ENCODE results near the gene DNAJB7.
"Not testable (repeated sequence)": the region's sequence is repeated elsewhere in the genome, so short reads cannot be mapped to it uniquely, and the experiment has no call there.

The DNAJB7 gene

GRCh38 chr22:40834619-40835018 is 27.3 kb downstream of the DNAJB7 start:
- H4K8ac ChIP-seq (ENCODE audit: low read depth, low read length): no peak overlapping the region
- no peak overlapping the region for H4K12ac ChIP-seq (ENCODE audit: low read depth, low read length)
- H3K27ac ChIP-seq (ENCODE audit: low read depth, low read length): no peak overlapping the region
- H4K91ac ChIP-seq (ENCODE audit: low read depth, low read length): no peak overlapping the region
- H3K9me3 ChIP-seq (ENCODE audit: insufficient read depth, low read depth, low read length): no peaks in the 10 kb centered on the region
- H3K4ac ChIP-seq (ENCODE audit: low read depth, low read length): no peak overlapping the region
- DNase-seq: no peak
- H3K27me3 ChIP-seq (ENCODE audit: insufficient read depth, low read length): no peaks in the 10 kb centered on the region
- peaks cover 27 to 43% of the 10 kb centered on the region in 2 experiments for H3K36me3 ChIP-seq (ENCODE audit: control insufficient read depth in 1 of 2, insufficient read depth in 2 of 2, low read length in 2 of 2)
- no peak overlapping the region for H3K9ac ChIP-seq (ENCODE audit: low read length)
- no peak overlapping the region for H3K23ac ChIP-seq (ENCODE audit: low read length)
- no peak overlapping the region for H3K18ac ChIP-seq (ENCODE audit: low read length)
- H2BK12ac ChIP-seq (ENCODE audit: low read length): no peak overlapping the region
- no peak overlapping the region for H3K4me3 ChIP-seq (ENCODE audit: low read depth, low read length)
- H3K4me2 ChIP-seq (ENCODE audit: low read length): no peak overlapping the region
- H3K14ac ChIP-seq (ENCODE audit: low read length): no peak overlapping the region
- no peak overlapping the region for H2BK5ac ChIP-seq (ENCODE audit: low read depth, low read length, poor library complexity)
- H3K4me1 ChIP-seq (ENCODE audit: control insufficient read depth in 1 of 2, insufficient read depth in 2 of 2, low read length in 2 of 2): no peaks in the 10 kb centered on the region
- H2AFZ ChIP-seq (ENCODE audit: insufficient read depth, low read length, poor library complexity): no peak overlapping the region
- H2AK5ac ChIP-seq (ENCODE audit: low read length): no peak overlapping the region
- no peak overlapping the region for H2BK120ac ChIP-seq (ENCODE audit: insufficient read depth, low read length, poor library complexity)
- H3K79me1 ChIP-seq (ENCODE audit: low read length): no peaks in the 10 kb centered on the region
- H3K79me2 ChIP-seq (ENCODE audit: control insufficient read depth, insufficient read depth, low read length, poor library complexity): no peaks in the 10 kb centered on the region
- WGBS (ENCODE audit: extremely low coverage, insufficient coverage, insufficient read length): no CpG with 5 or more reads among the region's 3 CpGs

GRCh38 chr22:40829131-40829530 is 32.8 kb downstream of the DNAJB7 start:
- Histone ChIP-seq H4K8ac (ENCODE audit: low read depth, low read length) (no peak overlapping the region), H2BK12ac (ENCODE audit: low read length) (no peak overlapping the region)

GRCh38 chr22:40826984-40827741 is 34.8 kb downstream of the DNAJB7 start:
- no CpG with 5 or more reads among the region's 7 CpGs for WGBS (ENCODE audit: extremely low coverage, insufficient coverage, insufficient read length)
- H3K4ac ChIP-seq (ENCODE audit: low read depth, low read length): no peak overlapping the region

More at GRCh38 chr22:40829131-40829530, 32.8 kb downstream of the DNAJB7 start:
- Histone ChIP-seq H4K91ac (ENCODE audit: low read depth, low read length) (no peak overlapping the region), H3K4ac (ENCODE audit: low read depth, low read length) (no peak overlapping the region), H3K79me2 (ENCODE audit: control insufficient read depth, insufficient read depth, low read length, poor library complexity) (no peaks in the 10 kb centered on the region), H3K4me1 (ENCODE audit: control insufficient read depth in 1 of 2, insufficient read depth in 2 of 2, low read length in 2 of 2) (no peaks in the 10 kb centered on the region), H3K27me3 (ENCODE audit: insufficient read depth, low read length) (no peaks in the 10 kb centered on the region), H3K27ac (ENCODE audit: low read depth, low read length) (no peak overlapping the region), H3K36me3 (ENCODE audit: control insufficient read depth in 1 of 2, insufficient read depth in 2 of 2, low read length in 2 of 2) (peaks cover 17 to 21% of the 10 kb centered on the region in 2 experiments), H3K79me1 (ENCODE audit: low read length) (no peaks in the 10 kb centered on the region), H3K14ac (ENCODE audit: low read length) (no peak overlapping the region), H2BK120ac (ENCODE audit: insufficient read depth, low read length, poor library complexity) (no peak overlapping the region), H3K18ac (ENCODE audit: low read length) (no peak overlapping the region), H2BK5ac (ENCODE audit: low read depth, low read length, poor library complexity) (no peak overlapping the region), H3K4me3 (ENCODE audit: low read depth, low read length) (no peak overlapping the region), H2AK5ac (ENCODE audit: low read length) (no peak overlapping the region), H4K12ac (ENCODE audit: low read depth, low read length) (no peak overlapping the region), H3K4me2 (ENCODE audit: low read length) (no peak overlapping the region), H3K9me3 (ENCODE audit: insufficient read depth, low read depth, low read length) (no peaks in the 10 kb centered on the region), H2AFZ (ENCODE audit: insufficient read depth, low read length, poor library complexity) (no peak overlapping the region), H3K23ac (ENCODE audit: low read length) (no peak overlapping the region), H3K9ac (ENCODE audit: low read length) (no peak overlapping the region)
- no peak for DNase-seq
- no CpG with 5 or more reads among the region's 6 CpGs for WGBS (ENCODE audit: extremely low coverage, insufficient coverage, insufficient read length)

GRCh38 chr22:40826292-40826691 is 35.6 kb downstream of the DNAJB7 start:
- H3K79me2 ChIP-seq (ENCODE audit: control insufficient read depth, insufficient read depth, low read length, poor library complexity); DNase-seq; H3K4ac ChIP-seq (ENCODE audit: low read depth, low read length); H4K8ac ChIP-seq (ENCODE audit: low read depth, low read length); H2AK5ac ChIP-seq (ENCODE audit: low read length); H3K4me3 ChIP-seq (ENCODE audit: low read depth, low read length); H3K9ac ChIP-seq (ENCODE audit: low read length); H3K9me3 ChIP-seq (ENCODE audit: insufficient read depth, low read depth, low read length); H3K27me3 ChIP-seq (ENCODE audit: insufficient read depth, low read length); H3K14ac ChIP-seq (ENCODE audit: low read length); H2BK120ac ChIP-seq (ENCODE audit: insufficient read depth, low read length, poor library complexity); H2AFZ ChIP-seq (ENCODE audit: insufficient read depth, low read length, poor library complexity); H4K91ac ChIP-seq (ENCODE audit: low read depth, low read length); H3K23ac ChIP-seq (ENCODE audit: low read length); H3K27ac ChIP-seq (ENCODE audit: low read depth, low read length); H3K4me2 ChIP-seq (ENCODE audit: low read length); H4K12ac ChIP-seq (ENCODE audit: low read depth, low read length); H3K4me1 ChIP-seq (ENCODE audit: control insufficient read depth in 1 of 2, insufficient read depth in 2 of 2, low read length in 2 of 2); H2BK5ac ChIP-seq (ENCODE audit: low read depth, low read length, poor library complexity); H3K18ac ChIP-seq (ENCODE audit: low read length); H3K79me1 ChIP-seq (ENCODE audit: low read length); H2BK12ac ChIP-seq (ENCODE audit: low read length): not testable (repeated sequence)
- no CpG with 5 or more reads among the region's 2 CpGs for WGBS (ENCODE audit: extremely low coverage, insufficient coverage, insufficient read length)
- H3K36me3 ChIP-seq (ENCODE audit: control insufficient read depth in 1 of 2, insufficient read depth in 2 of 2, low read length in 2 of 2): peaks cover 7 to 10% of the 10 kb centered on the region in 2 experiments

More at GRCh38 chr22:40826984-40827741, 34.8 kb downstream of the DNAJB7 start:
- no peak overlapping the region for H4K8ac ChIP-seq (ENCODE audit: low read depth, low read length)
- H3K9me3 ChIP-seq (ENCODE audit: insufficient read depth, low read depth, low read length): no peaks in the 10 kb centered on the region
- H2BK12ac ChIP-seq (ENCODE audit: low read length): no peak overlapping the region
- H3K4me1 ChIP-seq (ENCODE audit: control insufficient read depth in 1 of 2, insufficient read depth in 2 of 2, low read length in 2 of 2): no peaks in the 10 kb centered on the region
- H3K9ac ChIP-seq (ENCODE audit: low read length): no peak overlapping the region
- H3K36me3 ChIP-seq (ENCODE audit: control insufficient read depth in 1 of 2, insufficient read depth in 2 of 2, low read length in 2 of 2): peaks cover 10 to 13% of the 10 kb centered on the region in 2 experiments
- no peak overlapping the region for H2BK120ac ChIP-seq (ENCODE audit: insufficient read depth, low read length, poor library complexity)
- no peaks in the 10 kb centered on the region for H3K79me2 ChIP-seq (ENCODE audit: control insufficient read depth, insufficient read depth, low read length, poor library complexity)
- H3K4me2 ChIP-seq (ENCODE audit: low read length): no peak overlapping the region
- no peak overlapping the region for H3K18ac ChIP-seq (ENCODE audit: low read length)
- DNase-seq: peak; percentile 7 to 52
- no peak overlapping the region for H3K4me3 ChIP-seq (ENCODE audit: low read depth, low read length)
- H3K23ac ChIP-seq (ENCODE audit: low read length): no peak overlapping the region
- H3K27ac ChIP-seq (ENCODE audit: low read depth, low read length): no peak overlapping the region
- no peak overlapping the region for H2BK5ac ChIP-seq (ENCODE audit: low read depth, low read length, poor library complexity)
- H2AFZ ChIP-seq (ENCODE audit: insufficient read depth, low read length, poor library complexity): no peak overlapping the region
- H3K14ac ChIP-seq (ENCODE audit: low read length): no peak overlapping the region
- no peaks in the 10 kb centered on the region for H3K79me1 ChIP-seq (ENCODE audit: low read length)
- no peaks in the 10 kb centered on the region for H3K27me3 ChIP-seq (ENCODE audit: insufficient read depth, low read length)
- H4K91ac ChIP-seq (ENCODE audit: low read depth, low read length): no peak overlapping the region
- no peak overlapping the region for H4K12ac ChIP-seq (ENCODE audit: low read depth, low read length)
- H2AK5ac ChIP-seq (ENCODE audit: low read length): no peak overlapping the region
